ENCODE results near the gene ZNF414.

GRCh38 chr19:8483165-8483564 is 30.8 kb downstream of the ZNF414 start:
- TF ChIP-seq CTCF (conservative IDR thresholded peaks at IDR 0.05; ENCODE audit: low read depth in 2 of 2), result no peak
- no peak for TF ChIP-seq EZH2phosphoT487 (IDR thresholded peaks at IDR 0.05; ENCODE audit: unreplicated experiment)
- no peak for TF ChIP-seq POLR2AphosphoS5 (IDR thresholded peaks at IDR 0.05; ENCODE audit: low read depth)
- TF ChIP-seq EZH2 (IDR thresholded peaks at IDR 0.05; ENCODE audit: low read depth, unreplicated experiment), result no peak
- no peak for TF ChIP-seq CREB1 (CRISPR knock-in tag; IDR thresholded peaks at IDR 0.05; ENCODE audit: low read depth)
- no peak for TF ChIP-seq JUNB (IDR thresholded peaks at IDR 0.05; ENCODE audit: unreplicated experiment)
- no peak for TF ChIP-seq REST (IDR thresholded peaks at IDR 0.05; ENCODE audit: unreplicated experiment)
- TF ChIP-seq ETS1 (IDR thresholded peaks at IDR 0.05), result no peak
- TF ChIP-seq ZNF114 (CRISPR knock-in tag; IDR thresholded peaks at IDR 0.05), result no peak
- no peak for TF ChIP-seq NANOG (IDR thresholded peaks at IDR 0.05; ENCODE audit: borderline replicate concordance)
- no peak for TF ChIP-seq ZNF331 (CRISPR knock-in tag; IDR thresholded peaks at IDR 0.05; ENCODE audit: low read depth)
- no peak for TF ChIP-seq ZNF462 (CRISPR knock-in tag; IDR thresholded peaks at IDR 0.05)
